GM19193 (cell line): ENCODE data around the gene ACTR2.

Source experiments
- POLR2A ChIP-seq: IDR thresholded peaks from 4 replicates; pipeline ENCODE4 v1.6.1; 2011; ENCODE audit not compliant: insufficient read depth, insufficient read length; ENCODE audit errors: extremely low read depth

The ACTR2 gene

GRCh38 chr2:65214843-65215242 lies 12.8 kb upstream of the ACTR2 start:
- TF ChIP-seq POLR2A = no peak

- no peak for TF ChIP-seq POLR2A
Observed at GRCh38 chr2:65215946-65216345, 11.7 kb upstream of the ACTR2 start.

GRCh38 chr2:65220432-65221131 lies 7.0 kb upstream of the ACTR2 start:
- no peak for TF ChIP-seq POLR2A

- no peak for TF ChIP-seq POLR2A
Observed at GRCh38 chr2:65227020-65227455, 593 bp upstream of the ACTR2 start.

GRCh38 chr2:65228263-65228750 lies 676 bp downstream of the ACTR2 start:
- TF ChIP-seq POLR2A = no peak

GRCh38 chr2:65231121-65231520 lies 3.5 kb downstream of the ACTR2 start:
- TF ChIP-seq POLR2A = no peak

- TF ChIP-seq POLR2A = no peak
Observed at GRCh38 chr2:65231892-65232477, 4.4 kb downstream of the ACTR2 start.

GRCh38 chr2:65232636-65233035 lies 5.0 kb downstream of the ACTR2 start:
- no peak for TF ChIP-seq POLR2A

- TF ChIP-seq POLR2A = no peak
Observed at GRCh38 chr2:65240657-65241056, 13.0 kb downstream of the ACTR2 start.

- no peak for TF ChIP-seq POLR2A
Observed at GRCh38 chr2:65252640-65253039, 25.0 kb downstream of the ACTR2 start.

- TF ChIP-seq POLR2A = no peak
Observed at GRCh38 chr2:65255356-65255755, 27.7 kb downstream of the ACTR2 start.

GRCh38 chr2:65256054-65256453 lies 28.4 kb downstream of the ACTR2 start:
- no peak for TF ChIP-seq POLR2A

GRCh38 chr2:65261676-65262075 lies 34.0 kb downstream of the ACTR2 start:
- no peak for TF ChIP-seq POLR2A

- no peak for TF ChIP-seq POLR2A
Observed at GRCh38 chr2:65263262-65263661, 35.6 kb downstream of the ACTR2 start.

GRCh38 chr2:65263986-65264385 lies 36.4 kb downstream of the ACTR2 start:
- TF ChIP-seq POLR2A = no peak
